Measurements from ENCODE around the gene MEN1.

GRCh38 chr11:64837887-64838351, 27.6 kb upstream of the MEN1 start:
- no peak for TF ChIP-seq CTCF (IDR thresholded peaks at IDR 0.05 in 8 of 11, conservative IDR thresholded peaks at IDR 0.05 in 3 of 11)
- TF ChIP-seq POLR2AphosphoS5 (IDR thresholded peaks at IDR 0.05), result no peak
- no peak for TF ChIP-seq POLR2A (IDR thresholded peaks at IDR 0.05)

Measured in spleen (tissue), 7 donors.